PC-9 (cell line): ENCODE measurements around the gene XPO6. TPM values are rescaled to one million over a fixed set of nuclear protein-coding genes. Genes with fewer than 3 reads are reported as not detected.

Source experiments
- BruUV-seq: library from RNA; stranded (reverse); fragments of 400-500 nt; replicated peaks from 2 replicates; lab custom pipeline; 2021; lab: Mats Ljungman, UMichigan
- CTCF ChIA-PET: fragments of 300-600 bp; sonication (Branson Sonifier 250); formaldehyde crosslinking; loops from one replicate; lab custom pipeline; 2022; ENCODE audit warnings: antibody characterized with exemption; lab: Charles Lee
- POLR2A ChIA-PET: fragments of 300-600 bp; sonication (Branson Sonifier 250); formaldehyde crosslinking; loops from one replicate; lab custom pipeline; 2022; ENCODE audit warnings: antibody characterized with exemption; ENCODE audit not compliant: unreplicated experiment; lab: Charles Lee
- DNase-seq, 2 experiments: peaks; one replicate each; pipeline versions ENCODE4 v3.0.0 to v3.0.0-alpha.2; 2015 to 2022; ENCODE audit warnings: mixed read lengths in 1 of 2
- H2AFZ ChIP-seq: fragments of 200-600 bp; sonication (generic); 2 replicates; pipeline ENCODE4 v1.8.1; 2017; ENCODE audit warnings: antibody characterized with exemption
- H3F3A ChIP-seq: fragments of 200-600 bp; sonication (generic); 2 replicates; pipeline ENCODE4 v1.8.1; 2017; ENCODE audit warnings: antibody characterized with exemption, mild to moderate bottlenecking, low read depth; ENCODE audit not compliant: insufficient read depth
- H3K27ac ChIP-seq: fragments of 200-600 bp; sonication (generic); 2 replicates; pipeline ENCODE4 v1.6.1; 2016; ENCODE audit warnings: mixed run types
- H3K27me3 ChIP-seq: fragments of 200-600 bp; sonication (generic); 2 replicates; pipeline ENCODE4 v1.6.1; 2016; ENCODE audit warnings: low read depth, mixed run types; ENCODE audit not compliant: insufficient read depth
- H3K36me3 ChIP-seq: fragments of 200-600 bp; sonication (generic); 2 replicates; pipeline ENCODE4 v1.6.1; 2016; ENCODE audit warnings: low read depth, mixed run types
- H3K4me1 ChIP-seq: fragments of 200-600 bp; sonication (generic); replicated peaks from 2 replicates; pipeline ENCODE4 v1.6.1; 2016; ENCODE audit warnings: mixed run types; ENCODE audit not compliant: insufficient read depth
- H3K4me2 ChIP-seq: fragments of 200-600 bp; sonication (generic); 2 replicates; pipeline ENCODE4 v1.6.1; 2017; ENCODE audit warnings: mixed run types
- H3K4me3 ChIP-seq: fragments of 200-600 bp; sonication (generic); 2 replicates; pipeline ENCODE4 v1.6.1; 2016; ENCODE audit warnings: mixed run types
- H3K79me2 ChIP-seq: fragments of 200-600 bp; sonication (generic); 2 replicates; pipeline ENCODE4 v1.6.1; 2017; ENCODE audit warnings: low read depth, mixed run types
- H3K9me2 ChIP-seq: fragments of 200-600 bp; sonication (generic); 2 replicates; pipeline ENCODE4 v1.8.1; 2017; ENCODE audit warnings: mild to moderate bottlenecking; ENCODE audit not compliant: insufficient read depth
- H3K9me3 ChIP-seq: fragments of 200-600 bp; sonication (generic); 2 replicates; pipeline ENCODE4 v1.8.1; 2016; ENCODE audit warnings: low read depth; ENCODE audit not compliant: insufficient read depth
- H4K20me1 ChIP-seq: fragments of 200-600 bp; sonication (generic); 2 replicates; pipeline ENCODE4 v1.8.1; 2017; ENCODE audit not compliant: insufficient read depth
- EZH2 ChIP-seq: fragments of 200-600 bp; sonication (generic); IDR thresholded peaks from 2 replicates; pipeline ENCODE4 v1.8.0; 2017; ENCODE audit warnings: antibody characterized with exemption, low read depth
- intact Hi-C: fragments of 100-400 bp; cut with micrococcal nuclease; formaldehyde crosslinking; loops from one replicate; pipeline ENCODE4 v1.10.0; 2022; ENCODE audit not compliant: unreplicated experiment
- total RNA-seq: library from RNA; stranded (reverse); gene quantifications from 2 replicates; pipeline ENCODE4 v1.2.3, GENCODE V29; 2021
- TF ChIP-seq, protein P1 (sequence below): fragments of 200-600 bp; sonication (generic); conservative IDR thresholded peaks from 2 replicates; pipeline ENCODE4 v1.6.1; 2017; ENCODE audit warnings: mixed run types, antibody characterized with exemption, mild to moderate bottlenecking, moderate library complexity

Gene XPO6
- total RNA-seq, 1 experiment from 2014 or later, result 154 TPM

DNA sequence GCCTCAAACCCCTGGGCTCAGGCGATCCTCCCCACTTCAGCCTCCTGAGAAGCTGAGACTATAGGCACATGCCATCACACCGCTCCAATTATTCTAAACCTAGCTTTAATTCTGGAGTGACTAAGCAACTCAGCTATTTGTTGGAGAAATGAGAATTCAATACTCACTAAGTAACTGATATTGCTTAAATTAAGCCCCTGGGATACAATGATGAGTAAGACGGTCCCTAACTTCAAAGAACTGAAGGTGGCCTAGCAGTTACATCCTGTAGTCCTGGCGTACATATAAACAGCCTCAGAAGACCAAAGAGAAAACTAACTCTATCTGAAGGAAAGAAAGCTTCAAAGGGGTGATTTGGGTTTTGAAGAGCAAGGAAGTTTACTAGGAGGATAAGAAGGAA lies 25.0 kb downstream of the XPO6 start:
- H3K27me3 ChIP-seq, result no peaks in the 10 kb centered on the region
- no peak overlapping the region for H3K27ac ChIP-seq
- POLR2A ChIA-PET, result no interaction called here
- H3K79me2 ChIP-seq, result peaks cover 100% of the 10 kb centered on the region
- no peak overlapping the region for H2AFZ ChIP-seq
- H3K4me1 ChIP-seq, result peaks cover 41% of the 10 kb centered on the region
- intact Hi-C loops, result no loop called here
- H3F3A ChIP-seq, result peaks cover 27% of the 10 kb centered on the region
- H3K4me3 ChIP-seq, result no peak overlapping the region
- H3K4me2 ChIP-seq, result no peak overlapping the region
- BruUV-seq, result no TSS peak
- H3K9me2 ChIP-seq, result no peaks in the 10 kb centered on the region
- H4K20me1 ChIP-seq, result peaks cover 31% of the 10 kb centered on the region; the same call in 1 of the 2 replicates
- H3K9me3 ChIP-seq, result 0 out of 2 replicates have a peak, but pooled peaks cover 4% of the 10 kb centered on the region
- 0 out of 2 replicates have a peak, but pooled peaks cover 12% of the 10 kb centered on the region for H3K36me3 ChIP-seq
- DNase-seq, result peak in 1 of 2 experiments; percentile 35
- CTCF ChIA-PET, result no interaction called here
- no peak for TF ChIP-seq EZH2
- TF ChIP-seq, protein P1, sequence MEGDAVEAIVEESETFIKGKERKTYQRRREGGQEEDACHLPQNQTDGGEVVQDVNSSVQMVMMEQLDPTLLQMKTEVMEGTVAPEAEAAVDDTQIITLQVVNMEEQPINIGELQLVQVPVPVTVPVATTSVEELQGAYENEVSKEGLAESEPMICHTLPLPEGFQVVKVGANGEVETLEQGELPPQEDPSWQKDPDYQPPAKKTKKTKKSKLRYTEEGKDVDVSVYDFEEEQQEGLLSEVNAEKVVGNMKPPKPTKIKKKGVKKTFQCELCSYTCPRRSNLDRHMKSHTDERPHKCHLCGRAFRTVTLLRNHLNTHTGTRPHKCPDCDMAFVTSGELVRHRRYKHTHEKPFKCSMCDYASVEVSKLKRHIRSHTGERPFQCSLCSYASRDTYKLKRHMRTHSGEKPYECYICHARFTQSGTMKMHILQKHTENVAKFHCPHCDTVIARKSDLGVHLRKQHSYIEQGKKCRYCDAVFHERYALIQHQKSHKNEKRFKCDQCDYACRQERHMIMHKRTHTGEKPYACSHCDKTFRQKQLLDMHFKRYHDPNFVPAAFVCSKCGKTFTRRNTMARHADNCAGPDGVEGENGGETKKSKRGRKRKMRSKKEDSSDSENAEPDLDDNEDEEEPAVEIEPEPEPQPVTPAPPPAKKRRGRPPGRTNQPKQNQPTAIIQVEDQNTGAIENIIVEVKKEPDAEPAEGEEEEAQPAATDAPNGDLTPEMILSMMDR, result no peak

DNA sequence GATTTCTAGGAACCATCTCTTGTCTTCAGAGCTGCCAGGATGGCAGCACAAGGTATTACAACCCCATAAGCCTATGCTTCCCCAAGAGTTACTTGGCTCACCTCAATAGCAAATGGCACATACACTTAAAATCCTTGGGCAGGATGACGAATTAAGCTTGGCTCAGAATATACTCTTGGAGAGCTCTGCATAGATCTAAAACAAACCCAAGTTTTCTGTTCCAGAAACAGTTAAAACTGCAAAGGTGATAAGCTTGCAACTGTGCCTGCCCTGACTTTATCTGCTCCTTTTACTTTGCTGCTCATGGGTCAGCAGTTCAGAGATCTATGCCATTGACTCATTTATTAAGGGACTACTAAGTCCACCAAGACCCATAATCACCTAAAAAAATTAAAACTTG lies 26.1 kb downstream of the XPO6 start:
- Histone ChIP-seq H3K36me3 (0 out of 2 replicates have a peak, but pooled peaks cover 7% of the 10 kb centered on the region), H3F3A (peaks cover 30% of the 10 kb centered on the region), H3K9me3 (0 out of 2 replicates have a peak, but pooled peaks cover 4% of the 10 kb centered on the region), H3K4me1 (peaks cover 43% of the 10 kb centered on the region), H3K27ac (no peak overlapping the region), H2AFZ (no peak overlapping the region), H3K4me3 (no peak overlapping the region), H3K27me3 (no peaks in the 10 kb centered on the region), H3K9me2 (no peaks in the 10 kb centered on the region), H4K20me1 (peaks cover 40% of the 10 kb centered on the region; the same call in 1 of the 2 replicates), H3K4me2 (no peak overlapping the region), H3K79me2 (peaks cover 99% of the 10 kb centered on the region)
- TF ChIP-seq, protein P1, result no peak
- TF ChIP-seq EZH2, result no peak
- BruUV-seq, result no TSS peak
- intact Hi-C loops, result no loop called here
- peak in 1 of 2 experiments; percentile 23 for DNase-seq
- POLR2A ChIA-PET, result no interaction called here
- CTCF ChIA-PET, result no interaction called here

DNA sequence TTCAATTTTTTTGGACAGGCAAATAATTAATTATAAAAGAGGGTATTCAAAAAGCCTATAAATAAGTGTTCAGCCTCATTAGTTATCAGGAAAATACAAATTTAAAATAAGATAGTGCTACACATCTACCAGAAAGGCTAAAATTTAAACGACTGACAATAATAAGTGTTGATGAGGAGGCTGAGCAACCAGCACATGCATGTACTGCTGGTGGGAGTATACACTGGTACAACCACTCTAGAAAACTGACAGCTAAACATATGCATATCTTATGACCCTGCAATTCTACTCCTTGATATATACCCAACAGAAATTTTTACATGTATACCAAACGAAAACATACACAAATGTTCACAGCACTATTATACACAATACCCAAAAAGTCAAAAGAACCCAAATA lies 27.1 kb downstream of the XPO6 start:
- Histone ChIP-seq H3K79me2 (peaks cover 99% of the 10 kb centered on the region), H3K4me2 (no peak overlapping the region), H3F3A (peaks cover 30% of the 10 kb centered on the region), H3K4me3 (no peak overlapping the region), H2AFZ (no peak overlapping the region), H3K4me1 (peaks cover 35% of the 10 kb centered on the region), H3K9me2 (no peaks in the 10 kb centered on the region), H4K20me1 (peaks cover 37% of the 10 kb centered on the region; the same call in 1 of the 2 replicates), H3K9me3 (0 out of 2 replicates have a peak, but pooled peaks cover 4% of the 10 kb centered on the region), H3K36me3 (peaks cover 10% of the 10 kb centered on the region; the same call in 1 of the 2 replicates), H3K27ac (peak overlapping the region; percentile 31), H3K27me3 (no peaks in the 10 kb centered on the region)
- intact Hi-C loops, result no loop called here
- no peak for TF ChIP-seq EZH2
- TF ChIP-seq, protein P1, result no peak
- no TSS peak for BruUV-seq
- no peak for DNase-seq
- CTCF ChIA-PET, result interaction anchor here (0.7 kb wide), 1 partner anchor 18 kb away, joined by 9 read pairs; no protein-coding TSS in a partner anchor
- POLR2A ChIA-PET, result no interaction called here
